A673 (cell line): Measurements from ENCODE around the gene KLF17. TPM values are rescaled to one million over a fixed set of nuclear protein-coding genes. Genes with fewer than 3 reads are reported as not detected.
A peak's percentile ranks its signal among the peaks of the same experiment; 100 is the strongest.

Experiments used
- BruUV-seq: library from RNA; stranded (reverse); fragments of 400-500 nt; replicated peaks from 2 replicates; lab custom pipeline; 2021; lab: Mats Ljungman, UMichigan
- CTCF ChIA-PET: fragments of 300-600 bp; sonication (Branson Sonifier 250); formaldehyde crosslinking; loops from one replicate; lab custom pipeline; 2022; ENCODE audit warnings: antibody characterized with exemption; lab: Charles Lee
- POLR2A ChIA-PET: fragments of 300-600 bp; sonication (Branson Sonifier 250); formaldehyde crosslinking; loops from one replicate; lab custom pipeline; 2022; ENCODE audit warnings: antibody characterized with exemption; ENCODE audit not compliant: low non-redundant PET; lab: Charles Lee
- DNase-seq: peaks from one replicate; pipeline ENCODE4 v3.0.0-alpha.2; 2015; ENCODE audit warnings: low spot score
- H3K27ac ChIP-seq: fragments of 200-600 bp; sonication (generic); 2 replicates; pipeline ENCODE4 v1.5.1; 2016; ENCODE audit warnings: mixed run types, low read depth, mild to moderate bottlenecking, mixed read lengths, antibody characterized with exemption, low read length; ENCODE audit not compliant: poor library complexity, severe bottlenecking
- H3K27me3 ChIP-seq: fragments of 200-600 bp; sonication (generic); replicated peaks from 2 replicates; pipeline ENCODE4 v1.6.1; 2017; ENCODE audit warnings: mixed run types, low read depth, mild to moderate bottlenecking, mixed read lengths, antibody characterized with exemption, low read length; ENCODE audit not compliant: insufficient read depth, poor library complexity
- H3K36me3 ChIP-seq: fragments of 200-600 bp; sonication (generic); 2 replicates; pipeline ENCODE4 v1.6.1; 2016; ENCODE audit warnings: mixed run types, mild to moderate bottlenecking, mixed read lengths, antibody characterized with exemption, low read length; ENCODE audit not compliant: insufficient read depth, poor library complexity, severe bottlenecking
- H3K4me1 ChIP-seq: fragments of 200-600 bp; sonication (generic); 2 replicates; pipeline ENCODE4 v1.6.1; 2017; ENCODE audit warnings: mixed run types, mild to moderate bottlenecking, mixed read lengths, antibody characterized with exemption, low read length; ENCODE audit not compliant: insufficient read depth, poor library complexity, severe bottlenecking
- H3K4me3 ChIP-seq: fragments of 200-600 bp; sonication (generic); 2 replicates; pipeline ENCODE4 v1.5.1; 2016; ENCODE audit warnings: low read depth, mixed run types, mild to moderate bottlenecking, mixed read lengths, low read length; ENCODE audit not compliant: poor library complexity, severe bottlenecking
- H3K9me3 ChIP-seq: fragments of 200-600 bp; sonication (generic); 2 replicates; pipeline ENCODE4 v1.6.1; 2016; ENCODE audit warnings: mixed run types, low read depth, mild to moderate bottlenecking, mixed read lengths, antibody characterized with exemption, low read length; ENCODE audit not compliant: poor library complexity, severe bottlenecking
- EZH2 ChIP-seq: fragments of 200-600 bp; sonication (generic); IDR thresholded peaks from 2 replicates; pipeline ENCODE4 v1.6.1; 2017; ENCODE audit warnings: borderline replicate concordance, low read depth, mild to moderate bottlenecking, mixed read lengths, antibody characterized with exemption, low read length; ENCODE audit not compliant: poor library complexity, severe bottlenecking
- intact Hi-C: fragments of 100-400 bp; cut with micrococcal nuclease; formaldehyde crosslinking; loops from one replicate; pipeline ENCODE4 v1.10.0; 2022; ENCODE audit not compliant: unreplicated experiment
- total RNA-seq: library from RNA; stranded (reverse); gene quantifications from 2 replicates; pipeline ENCODE4 v1.2.3, GENCODE V29; 2021
- TF ChIP-seq, protein P1 (sequence below): fragments of 300-800, 200-600 bp; sonication (generic); conservative IDR thresholded peaks from 2 replicates; pipeline ENCODE4 v1.5.1; 2017; ENCODE audit warnings: low read depth, mild to moderate bottlenecking, antibody characterized with exemption, low read length, moderate library complexity, mixed read lengths

KLF17 gene
- total RNA-seq, 1 experiment from 2014 or later: not detected

DNA sequence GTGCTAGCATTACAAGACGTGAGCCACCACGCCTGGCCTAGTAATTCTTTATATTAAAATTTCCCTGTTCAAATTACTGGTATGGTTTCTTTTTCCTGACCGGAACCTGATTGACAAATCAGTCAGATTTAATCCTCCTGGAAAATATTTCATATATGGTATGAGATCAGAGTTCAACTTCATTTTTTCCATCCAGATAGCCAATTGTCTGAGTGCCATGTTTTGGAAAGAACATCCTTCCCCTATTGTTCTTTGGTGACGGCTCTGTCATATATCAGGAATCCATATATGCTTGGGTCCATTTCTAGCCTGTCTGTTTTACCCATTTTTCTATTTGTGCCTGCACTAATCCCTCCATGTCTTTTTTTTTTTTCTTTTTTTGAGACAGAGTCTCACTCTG is 39.1 kb upstream of the KLF17 start:
- Histone ChIP-seq H3K9me3 (no peaks in the 10 kb centered on the region), H3K4me3 (no peak overlapping the region), H3K27ac (no peak overlapping the region), H3K4me1 (peaks cover 11% of the 10 kb centered on the region), H3K27me3 (peaks cover 3% of the 10 kb centered on the region), H3K36me3 (no peaks in the 10 kb centered on the region)
- no peak for DNase-seq
- intact Hi-C loops: no loop called here
- POLR2A ChIA-PET: no interaction called here
- TF ChIP-seq, protein P1, sequence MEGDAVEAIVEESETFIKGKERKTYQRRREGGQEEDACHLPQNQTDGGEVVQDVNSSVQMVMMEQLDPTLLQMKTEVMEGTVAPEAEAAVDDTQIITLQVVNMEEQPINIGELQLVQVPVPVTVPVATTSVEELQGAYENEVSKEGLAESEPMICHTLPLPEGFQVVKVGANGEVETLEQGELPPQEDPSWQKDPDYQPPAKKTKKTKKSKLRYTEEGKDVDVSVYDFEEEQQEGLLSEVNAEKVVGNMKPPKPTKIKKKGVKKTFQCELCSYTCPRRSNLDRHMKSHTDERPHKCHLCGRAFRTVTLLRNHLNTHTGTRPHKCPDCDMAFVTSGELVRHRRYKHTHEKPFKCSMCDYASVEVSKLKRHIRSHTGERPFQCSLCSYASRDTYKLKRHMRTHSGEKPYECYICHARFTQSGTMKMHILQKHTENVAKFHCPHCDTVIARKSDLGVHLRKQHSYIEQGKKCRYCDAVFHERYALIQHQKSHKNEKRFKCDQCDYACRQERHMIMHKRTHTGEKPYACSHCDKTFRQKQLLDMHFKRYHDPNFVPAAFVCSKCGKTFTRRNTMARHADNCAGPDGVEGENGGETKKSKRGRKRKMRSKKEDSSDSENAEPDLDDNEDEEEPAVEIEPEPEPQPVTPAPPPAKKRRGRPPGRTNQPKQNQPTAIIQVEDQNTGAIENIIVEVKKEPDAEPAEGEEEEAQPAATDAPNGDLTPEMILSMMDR: no peak
- no peak for TF ChIP-seq EZH2
- CTCF ChIA-PET: no interaction called here
- no TSS peak for BruUV-seq

DNA sequence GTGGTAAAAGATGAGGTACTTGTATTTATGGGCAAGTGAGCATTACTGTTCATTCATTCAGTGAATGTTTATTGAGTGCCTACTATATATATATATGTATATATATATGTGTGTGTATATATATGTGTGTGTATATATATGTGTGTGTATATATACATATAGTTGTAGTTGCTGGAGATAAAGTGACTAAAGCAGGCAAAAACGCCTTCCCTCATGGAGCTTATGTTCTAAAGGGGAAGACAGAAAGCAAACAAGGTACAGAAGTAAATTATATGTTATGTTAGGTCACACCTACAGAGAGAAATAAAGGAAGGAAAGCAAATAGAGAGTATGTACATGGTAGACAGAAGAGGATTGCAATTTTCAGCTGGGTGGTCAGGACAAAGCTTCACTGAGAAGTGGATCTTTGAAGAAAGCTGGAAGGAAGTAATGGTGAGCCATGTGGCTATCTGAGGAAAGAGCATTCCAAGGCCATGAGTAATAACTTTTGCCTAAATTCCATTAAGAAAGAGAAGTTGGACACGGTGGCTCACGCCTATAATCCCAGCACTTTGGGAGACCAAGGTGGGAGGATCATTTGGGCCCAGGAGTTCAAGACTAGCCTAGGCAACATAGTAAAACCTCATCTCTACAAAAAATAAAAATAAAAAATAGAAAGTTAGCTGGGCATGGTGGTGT is 33.5 kb upstream of the KLF17 start:
- peak; percentile 14 for DNase-seq
- peaks cover 3% of the 10 kb centered on the region for H3K27me3 ChIP-seq
- CTCF ChIA-PET: interaction anchor here (0.6 kb wide), 1 partner anchor 216 kb away, joined by 4 read pairs; no protein-coding TSS in a partner anchor
- intact Hi-C loops: no loop called here
- no peak overlapping the region for H3K27ac ChIP-seq
- H3K4me3 ChIP-seq: no peak overlapping the region
- no peak for TF ChIP-seq EZH2
- TF ChIP-seq, protein P1: no peak
- BruUV-seq: no TSS peak
- POLR2A ChIA-PET: no interaction called here
- H3K9me3 ChIP-seq: no peaks in the 10 kb centered on the region
- no peaks in the 10 kb centered on the region for H3K36me3 ChIP-seq
- H3K4me1 ChIP-seq: no peaks in the 10 kb centered on the region

DNA sequence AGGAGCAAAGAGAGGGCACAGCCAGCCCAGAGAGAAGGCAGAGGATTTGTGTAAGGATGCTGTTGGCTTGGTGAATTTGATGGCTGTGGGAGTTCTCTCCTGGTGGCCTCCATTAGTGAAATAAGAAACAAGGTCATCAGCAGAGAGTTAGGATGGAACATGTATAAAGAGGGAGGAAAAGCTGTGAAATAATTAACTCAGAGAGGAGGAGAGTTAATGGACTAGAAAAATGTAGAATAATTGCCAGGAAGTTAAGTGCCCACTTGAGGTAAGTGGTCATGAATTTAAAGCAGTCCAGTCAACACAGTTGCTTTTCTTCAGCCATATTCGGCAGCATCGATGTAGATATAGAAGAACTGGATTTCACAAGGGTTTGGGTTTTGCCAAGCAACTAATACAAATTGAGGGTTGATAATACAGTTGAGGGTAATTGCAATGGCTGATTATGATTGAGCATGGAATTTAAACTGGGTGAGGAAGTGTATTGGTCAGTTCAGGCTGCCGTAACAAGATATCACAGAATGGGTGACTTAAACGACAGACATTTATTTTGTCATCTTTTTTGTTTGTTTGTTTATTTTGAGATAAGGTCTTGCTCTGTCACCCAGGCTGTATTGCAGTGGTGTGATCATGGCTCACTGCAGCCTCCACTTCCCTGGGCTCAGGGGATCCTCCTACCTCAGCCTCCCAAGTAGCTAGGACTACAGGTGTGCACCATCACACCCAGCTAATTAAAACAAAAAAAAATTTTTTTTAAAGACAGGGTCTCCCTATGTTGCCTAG is 31.7 kb upstream of the KLF17 start:
- Histone ChIP-seq H3K9me3 (no peaks in the 10 kb centered on the region), H3K4me1 (no peaks in the 10 kb centered on the region), H3K27me3 (peaks cover 3% of the 10 kb centered on the region), H3K4me3 (no peak overlapping the region), H3K36me3 (no peaks in the 10 kb centered on the region), H3K27ac (no peak overlapping the region)
- CTCF ChIA-PET: no interaction called here
- intact Hi-C loops: no loop called here
- DNase-seq: no peak
- no peak for TF ChIP-seq EZH2
- TF ChIP-seq, protein P1: no peak
- BruUV-seq: no TSS peak
- POLR2A ChIA-PET: interaction anchor here (0.6 kb wide), 1 partner anchor 116 kb away, joined by 3 read pairs; no protein-coding TSS in a partner anchor
